ENCODE measurements around the gene FIG4.
"Not testable (repeated sequence)": the region's sequence is repeated elsewhere in the genome, so short reads cannot be mapped to it uniquely, and the experiment has no call there.

Gene FIG4

DNA sequence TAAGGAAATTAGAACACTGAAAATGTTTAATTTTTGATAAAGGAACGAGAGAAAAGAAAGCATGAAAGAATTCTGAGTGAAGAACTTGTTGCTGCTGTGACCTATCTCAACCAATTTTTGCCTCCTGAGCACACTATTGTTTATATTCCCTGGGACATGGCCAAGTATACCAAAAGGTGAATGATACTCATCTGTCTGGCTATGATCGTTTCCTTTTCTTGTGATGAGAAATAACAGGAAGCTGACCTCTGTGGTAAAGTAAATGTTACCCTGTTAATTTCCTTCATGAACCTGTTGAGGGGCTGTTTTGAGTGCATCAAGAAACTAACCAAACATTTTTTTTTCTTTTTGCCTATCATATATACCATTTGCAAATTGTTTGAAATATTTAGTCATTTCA lies 69.1 kb downstream of the FIG4 start:
- DNase-seq (ENCODE audit: low read depth): no peak

DNA sequence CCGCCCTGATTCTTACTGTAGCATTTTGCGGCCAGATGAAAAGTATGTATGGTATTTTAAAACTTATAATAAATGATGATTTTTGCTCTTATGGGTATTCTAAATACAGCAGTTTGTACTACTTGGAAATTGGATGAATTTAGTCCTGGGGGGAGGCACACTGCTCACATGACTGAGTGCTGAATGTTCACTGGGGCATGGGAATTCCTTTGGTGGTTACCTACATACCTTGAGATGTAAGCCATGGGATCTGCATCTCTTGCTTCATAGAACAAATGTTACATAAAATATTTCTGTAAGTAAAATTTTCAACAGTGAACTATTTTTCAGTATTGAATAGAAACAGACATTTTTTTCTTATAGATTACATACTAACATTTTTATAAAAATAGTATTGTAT lies 71.1 kb downstream of the FIG4 start:
- no peak for DNase-seq (ENCODE audit: low read depth)

- no peak for DNase-seq (ENCODE audit: low read depth)
Observed at GRCh38 chr6:109762769-109763441, 71.8 kb downstream of the FIG4 start.

DNA sequence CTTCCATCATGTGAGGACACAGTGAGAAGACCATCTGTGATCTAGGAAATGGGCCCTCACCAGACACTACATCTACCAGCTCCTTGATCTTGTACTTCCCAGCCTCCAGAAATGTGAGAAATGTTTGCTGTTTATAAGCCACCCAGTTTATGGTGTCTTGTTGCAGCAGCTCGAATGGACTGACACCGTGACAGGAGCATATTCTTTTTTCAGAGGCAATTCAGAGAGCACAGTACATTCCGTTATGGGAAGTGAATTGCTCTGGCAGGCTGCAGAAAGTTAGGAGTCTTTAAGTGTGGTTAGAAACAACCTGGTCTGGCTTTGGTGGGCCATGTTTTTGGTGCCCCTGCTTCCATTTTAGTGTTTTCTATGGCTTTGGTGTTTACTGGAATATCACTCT lies 75.1 kb downstream of the FIG4 start:
- no peak for DNase-seq (ENCODE audit: low read depth)

DNA sequence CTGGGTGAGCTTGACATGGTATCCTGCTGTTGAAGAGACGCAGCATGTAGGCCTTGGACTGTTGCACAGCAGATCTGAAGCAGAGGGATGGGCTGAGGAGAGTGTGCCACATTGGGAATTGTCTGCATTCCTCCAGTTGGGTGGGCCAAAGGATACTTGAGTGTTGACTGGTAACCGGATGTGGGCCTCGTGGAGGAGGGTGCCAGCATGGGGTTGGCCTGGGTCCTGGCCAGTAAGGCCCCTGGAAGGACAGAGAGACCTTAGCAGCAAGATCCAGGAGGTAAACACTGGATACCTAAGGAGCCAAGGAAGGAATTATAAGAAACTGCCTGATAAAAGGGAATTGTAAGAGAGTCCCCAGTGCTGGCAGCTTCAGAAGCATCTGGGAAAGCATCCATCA lies 76.9 kb downstream of the FIG4 start:
- DNase-seq (ENCODE audit: low read depth): no peak

DNA sequence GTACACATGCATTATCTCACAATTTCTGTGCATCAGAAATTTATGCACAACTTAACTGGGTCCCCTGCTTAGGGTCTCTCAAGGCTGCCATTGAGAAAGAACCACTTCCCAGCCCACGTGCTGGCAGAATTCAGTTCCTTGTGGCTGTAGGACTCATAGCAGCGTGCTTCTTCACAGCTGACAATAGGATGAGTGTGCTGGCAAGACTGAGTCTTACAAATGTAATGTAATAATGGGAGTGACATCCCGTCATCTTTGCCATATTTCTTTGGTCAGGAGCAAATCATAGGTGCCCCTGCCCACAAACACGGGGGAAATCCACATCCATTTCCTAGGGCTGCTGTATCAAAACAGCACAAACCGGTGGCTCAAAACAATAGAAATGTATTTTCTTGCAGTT lies 77.4 kb downstream of the FIG4 start:
- peak; percentile 59 for DNase-seq (ENCODE audit: low read depth)

DNA sequence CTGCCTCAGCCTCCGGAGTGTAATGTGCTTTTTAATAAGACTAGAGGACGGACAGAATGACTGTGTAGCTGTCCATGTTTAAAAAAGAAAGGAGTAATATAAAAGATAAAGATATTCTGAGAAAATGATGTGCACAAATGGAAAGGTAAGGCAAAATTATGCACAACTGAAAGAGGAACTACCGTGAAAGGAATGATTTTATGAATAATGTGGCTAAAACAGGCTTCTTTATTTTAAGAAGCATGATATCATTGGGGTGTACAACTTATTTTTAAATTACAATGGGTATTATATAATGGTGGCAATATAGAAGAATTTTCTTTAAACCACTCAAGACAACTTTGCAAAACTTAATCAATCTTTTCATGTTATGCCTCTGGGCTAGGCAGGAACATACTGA lies 78.1 kb downstream of the FIG4 start:
- DNase-seq (ENCODE audit: low read depth): no peak

DNA sequence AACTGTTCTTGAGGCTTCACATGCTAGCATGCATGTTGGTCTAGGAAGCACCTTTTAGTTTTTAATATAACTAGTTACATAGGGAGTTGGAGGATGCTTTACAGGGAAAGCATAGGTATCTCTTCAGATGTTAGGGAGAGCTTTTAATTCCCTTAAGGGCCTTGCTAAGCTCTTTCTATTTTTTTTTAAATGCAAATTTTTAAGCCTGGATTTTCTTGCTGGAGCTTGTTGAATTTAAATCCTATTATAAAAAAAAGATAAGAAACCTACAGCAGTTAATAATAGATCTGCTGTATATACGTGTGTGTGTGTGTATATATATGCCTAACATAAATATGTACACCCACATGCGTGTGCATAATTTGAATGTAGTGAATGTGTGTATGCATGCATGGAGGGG lies 79.0 kb downstream of the FIG4 start:
- DNase-seq (ENCODE audit: low read depth): no peak

- DNase-seq (ENCODE audit: low read depth): no peak
Observed at GRCh38 chr6:109770779-109771178, 79.7 kb downstream of the FIG4 start.

DNA sequence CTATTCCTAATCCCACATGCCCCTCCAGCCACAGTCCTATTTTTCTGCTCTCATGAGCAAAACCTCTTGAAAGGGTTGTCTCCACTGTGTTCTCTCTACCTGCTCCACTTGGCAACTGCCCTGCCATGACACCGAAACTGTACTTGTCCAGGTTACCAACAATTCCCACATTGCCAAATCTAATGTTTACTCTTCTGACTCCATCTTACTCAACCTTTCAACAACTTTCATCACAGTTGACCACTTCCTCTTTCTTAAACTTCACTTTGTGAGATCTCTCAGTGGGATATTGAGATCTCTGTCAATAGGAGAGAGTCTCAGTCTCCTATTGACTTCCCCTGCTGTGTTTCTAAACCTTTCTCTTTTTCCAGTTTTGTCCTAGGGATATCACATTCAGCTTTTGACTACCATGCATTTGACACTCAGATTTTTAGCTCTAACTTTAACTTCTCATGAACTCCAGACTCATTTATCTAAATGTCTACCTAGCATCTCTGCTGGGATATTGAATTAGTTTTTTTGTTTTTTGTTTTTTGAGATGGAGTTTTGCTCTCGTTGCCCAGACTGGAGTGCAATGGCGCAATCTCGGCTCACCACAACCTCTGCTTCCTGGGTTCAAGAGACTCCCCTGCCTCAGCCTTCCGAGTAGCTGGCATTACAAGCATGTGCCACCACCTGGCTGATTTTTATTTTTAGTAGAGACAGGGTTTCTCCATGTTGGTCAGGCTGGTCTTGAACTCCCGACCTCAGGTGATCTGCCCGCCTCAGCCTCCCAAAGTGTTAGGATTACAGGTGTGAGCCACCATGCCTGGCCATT lies 81.1 kb downstream of the FIG4 start:
- DNase-seq (ENCODE audit: low read depth): not testable (repeated sequence)

DNA sequence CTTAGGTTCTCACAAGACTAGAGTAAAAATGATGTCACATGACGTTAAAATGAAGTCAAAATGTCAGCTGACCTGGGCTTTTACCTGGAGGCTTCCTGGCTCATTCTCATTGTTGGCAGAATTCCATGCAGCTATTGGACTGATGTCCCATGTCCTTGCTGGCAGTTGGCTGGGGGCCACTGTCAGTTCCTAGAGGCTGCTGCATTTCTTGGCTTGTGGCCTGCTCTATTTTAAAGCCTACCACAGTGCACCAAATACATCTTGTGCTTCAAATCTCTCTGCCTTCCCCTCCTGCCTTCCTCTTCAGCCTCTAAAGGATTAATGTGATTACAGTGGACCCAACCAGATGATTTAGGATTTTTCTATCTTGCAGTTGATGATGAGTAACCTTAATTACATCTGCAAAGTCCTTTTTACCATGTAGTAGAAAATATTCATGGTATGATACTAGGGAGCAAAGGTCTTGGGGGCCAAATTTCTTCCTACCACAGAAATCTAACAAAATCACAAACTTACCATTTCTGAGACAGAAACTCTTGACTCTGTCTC lies 81.9 kb downstream of the FIG4 start:
- no peak for DNase-seq (ENCODE audit: low read depth)

DNA sequence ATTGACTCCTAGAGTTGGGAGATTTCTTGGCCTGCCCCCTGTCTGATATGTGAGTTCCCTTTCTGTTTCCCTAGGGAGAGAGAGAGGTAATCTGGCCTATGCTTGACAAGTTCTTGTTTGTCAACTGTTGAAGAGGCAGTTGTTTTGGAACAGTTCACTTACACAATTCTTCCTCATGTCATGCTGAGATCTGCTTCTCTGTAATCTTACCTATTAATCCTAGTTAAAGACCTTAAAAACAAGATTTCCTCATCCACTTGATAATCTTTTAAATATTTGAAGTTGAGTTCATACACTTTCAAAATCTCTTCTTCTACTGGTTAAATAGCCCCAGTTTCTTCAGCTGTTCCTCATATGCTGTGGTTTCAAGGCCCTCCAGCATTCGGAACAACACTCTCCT lies 89.9 kb downstream of the FIG4 start:
- DNase-seq (ENCODE audit: low read depth): no peak

- DNase-seq (ENCODE audit: low read depth): no peak
Observed at GRCh38 chr6:109782491-109782999, 91.4 kb downstream of the FIG4 start.

DNA sequence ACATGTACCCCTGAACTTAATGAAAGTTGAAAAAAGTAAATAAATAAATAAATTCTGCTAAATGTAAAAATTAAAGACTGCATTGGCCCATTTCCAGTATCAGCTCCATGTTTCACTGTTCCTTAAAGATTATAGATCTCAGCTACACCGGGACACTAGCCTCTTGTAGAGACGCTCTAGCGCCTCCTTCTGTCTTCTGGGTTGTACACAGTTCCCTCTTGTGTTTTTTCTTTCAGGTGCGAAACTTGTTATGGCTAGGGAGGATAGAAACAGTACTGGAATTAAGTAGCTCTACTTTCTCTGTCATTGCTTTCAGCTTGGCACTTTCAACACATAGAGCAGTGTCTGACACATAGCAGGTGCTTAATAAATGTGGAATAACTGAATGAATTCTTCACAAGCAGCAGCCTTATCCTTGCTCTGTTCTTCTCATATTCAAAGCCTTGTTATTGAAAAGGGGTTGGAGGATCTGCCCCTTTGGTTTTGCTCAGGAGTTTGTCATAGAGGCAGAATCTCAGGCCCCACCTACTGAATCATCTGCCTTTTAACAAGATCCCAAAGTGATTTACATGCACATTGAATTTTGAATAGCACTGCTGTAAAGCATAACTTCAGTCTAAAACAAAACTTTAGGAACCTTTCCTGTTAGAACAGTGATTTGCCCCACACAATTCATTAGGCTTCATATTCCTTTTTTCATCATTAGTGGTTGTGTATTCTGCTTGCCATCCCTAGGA lies 92.3 kb downstream of the FIG4 start:
- no peak for DNase-seq (ENCODE audit: low read depth)

DNA sequence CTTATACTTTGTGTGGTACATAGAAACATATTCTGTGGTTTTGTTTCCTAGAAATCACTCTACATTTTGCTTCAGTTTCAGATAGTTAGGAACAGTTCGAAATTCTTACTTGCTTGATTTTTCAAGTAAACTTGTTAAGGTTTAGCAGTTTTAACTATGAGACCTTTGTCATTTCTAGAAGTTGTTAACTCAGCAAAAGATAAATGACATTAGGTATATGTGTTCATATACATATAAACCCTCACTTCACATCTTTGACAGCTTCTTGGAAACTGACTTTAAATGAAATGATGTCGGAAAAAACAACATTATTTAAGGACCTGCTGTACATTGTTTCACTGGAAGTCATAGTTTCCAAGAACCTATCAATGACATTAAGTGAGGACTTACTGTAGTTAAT lies 96.2 kb downstream of the FIG4 start:
- no peak for DNase-seq (ENCODE audit: low read depth)

DNA sequence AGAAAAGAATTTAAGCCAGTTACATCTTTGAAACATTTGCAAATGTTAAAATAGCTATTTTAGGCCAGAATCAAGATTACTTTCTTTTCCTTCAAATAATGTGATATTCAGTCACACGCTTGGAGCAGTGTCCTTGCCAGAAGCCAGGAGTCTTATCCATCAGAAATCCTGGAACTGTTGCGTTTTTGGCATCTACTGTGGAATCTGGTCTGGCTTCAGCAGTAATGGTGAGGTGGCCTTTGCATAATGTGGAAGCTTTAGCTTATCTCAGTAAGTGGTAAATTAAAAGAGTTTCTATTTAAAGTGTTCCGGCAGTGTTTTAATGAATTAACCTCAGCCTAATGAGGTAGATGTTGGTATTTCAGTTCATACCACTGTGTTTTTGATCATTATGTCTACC lies 97.6 kb downstream of the FIG4 start:
- no peak for DNase-seq (ENCODE audit: low read depth)

- DNase-seq (ENCODE audit: low read depth): no peak
Observed at GRCh38 chr6:109790131-109790530, 99.0 kb downstream of the FIG4 start.

DNA sequence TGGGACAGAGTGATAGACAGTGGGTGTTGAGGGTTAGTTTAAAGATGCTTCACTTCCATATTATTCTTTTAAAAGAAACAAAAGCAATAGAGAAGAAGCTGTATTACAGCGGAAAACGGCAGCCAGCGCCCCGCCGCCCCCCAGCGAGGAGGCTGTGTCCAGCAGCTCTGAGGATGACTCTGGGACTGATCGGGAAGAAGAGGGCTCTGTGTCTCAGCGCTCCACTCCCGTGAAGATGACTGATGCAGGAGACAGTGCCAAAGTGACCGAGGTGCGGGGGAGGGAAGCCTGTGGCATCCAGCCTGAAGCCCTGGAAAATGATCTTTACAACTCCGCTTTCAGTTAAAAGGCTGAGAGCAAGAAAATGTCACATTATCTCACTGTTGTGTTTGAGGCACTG lies 100.2 kb downstream of the FIG4 start:
- peak; percentile 48 for DNase-seq (ENCODE audit: low read depth)

GRCh38 chr6:109793021-109793420 lies 101.9 kb downstream of the FIG4 start:
- no peak for DNase-seq (ENCODE audit: low read depth)

- DNase-seq (ENCODE audit: low read depth): peak; percentile 95
Observed at GRCh38 chr6:109793792-109794191, 102.7 kb downstream of the FIG4 start.

- peak; percentile 67 for DNase-seq (ENCODE audit: low read depth)
Observed at GRCh38 chr6:109794201-109794923, 103.3 kb downstream of the FIG4 start.

DNA sequence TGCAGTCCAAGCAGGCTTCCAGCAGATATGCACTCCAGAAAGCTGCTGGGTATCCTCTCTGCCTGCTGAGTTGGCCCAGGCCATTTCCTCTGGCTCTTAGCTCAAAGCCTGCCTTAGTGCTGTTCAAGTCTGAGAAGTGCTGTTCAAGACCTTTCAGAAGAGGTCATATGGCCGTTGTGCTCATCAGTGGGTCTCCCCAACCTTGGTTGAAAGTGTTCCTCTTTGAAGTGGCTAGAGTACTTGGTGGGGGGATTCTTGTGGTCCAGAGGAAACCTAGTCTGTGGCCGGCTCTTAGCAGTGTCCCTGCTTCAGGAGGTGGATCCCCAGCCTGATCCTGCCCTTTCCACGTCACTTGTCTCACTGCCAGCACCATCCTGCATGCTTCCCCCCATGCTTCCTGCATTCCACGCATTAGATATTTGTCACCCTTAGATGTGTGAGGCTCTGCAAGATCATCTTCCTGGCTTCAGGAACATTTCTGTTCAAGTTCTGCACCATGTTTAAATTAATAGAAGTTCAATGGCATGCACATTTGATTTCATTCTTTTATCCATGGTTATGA lies 105.0 kb downstream of the FIG4 start:
- no peak for DNase-seq (ENCODE audit: low read depth)

Measured in stromal cell of bone marrow (primary cell).